ENCODE data around the gene OMG.

Gene OMG

GRCh38 chr17:31251105-31251969 is 45.7 kb downstream of the OMG start:
- TF ChIP-seq, protein P1, sequence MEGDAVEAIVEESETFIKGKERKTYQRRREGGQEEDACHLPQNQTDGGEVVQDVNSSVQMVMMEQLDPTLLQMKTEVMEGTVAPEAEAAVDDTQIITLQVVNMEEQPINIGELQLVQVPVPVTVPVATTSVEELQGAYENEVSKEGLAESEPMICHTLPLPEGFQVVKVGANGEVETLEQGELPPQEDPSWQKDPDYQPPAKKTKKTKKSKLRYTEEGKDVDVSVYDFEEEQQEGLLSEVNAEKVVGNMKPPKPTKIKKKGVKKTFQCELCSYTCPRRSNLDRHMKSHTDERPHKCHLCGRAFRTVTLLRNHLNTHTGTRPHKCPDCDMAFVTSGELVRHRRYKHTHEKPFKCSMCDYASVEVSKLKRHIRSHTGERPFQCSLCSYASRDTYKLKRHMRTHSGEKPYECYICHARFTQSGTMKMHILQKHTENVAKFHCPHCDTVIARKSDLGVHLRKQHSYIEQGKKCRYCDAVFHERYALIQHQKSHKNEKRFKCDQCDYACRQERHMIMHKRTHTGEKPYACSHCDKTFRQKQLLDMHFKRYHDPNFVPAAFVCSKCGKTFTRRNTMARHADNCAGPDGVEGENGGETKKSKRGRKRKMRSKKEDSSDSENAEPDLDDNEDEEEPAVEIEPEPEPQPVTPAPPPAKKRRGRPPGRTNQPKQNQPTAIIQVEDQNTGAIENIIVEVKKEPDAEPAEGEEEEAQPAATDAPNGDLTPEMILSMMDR (conservative IDR thresholded peaks at IDR 0.05; ENCODE audit: low read length), result no peak
- DNase-seq (ENCODE audit: low read depth), result no peak
- H3K4me3 ChIP-seq (ENCODE audit: low read length), result no peak overlapping the region

DNA sequence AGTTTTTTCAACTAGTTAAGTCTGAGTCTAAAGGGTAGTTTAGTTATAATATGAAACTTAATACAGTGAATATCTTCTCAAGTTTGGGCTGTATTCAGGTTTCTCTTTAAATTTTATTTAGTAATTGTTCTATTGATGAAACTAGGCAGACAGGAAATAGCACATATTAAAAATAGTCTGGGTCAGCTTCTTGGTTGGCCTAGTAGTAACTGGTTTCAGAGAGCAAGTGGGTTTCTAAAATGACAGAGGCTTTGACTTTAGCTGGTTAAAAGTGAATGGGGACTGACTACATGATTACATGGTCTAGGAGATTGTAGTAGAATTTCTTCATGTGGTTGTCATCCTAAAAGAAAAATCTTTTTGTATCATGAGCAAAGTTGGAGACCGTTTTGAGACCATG is 46.8 kb downstream of the OMG start:
- H3K4me3 ChIP-seq (ENCODE audit: low read length), result no peak overlapping the region
- TF ChIP-seq, protein P1 (conservative IDR thresholded peaks at IDR 0.05; ENCODE audit: low read length), result no peak
- no peak for DNase-seq (ENCODE audit: low read depth)

- no peak overlapping the region for H3K4me3 ChIP-seq (ENCODE audit: low read length)
- DNase-seq (ENCODE audit: low read depth), result no peak
- TF ChIP-seq, protein P1 (conservative IDR thresholded peaks at IDR 0.05; ENCODE audit: low read length), result no peak
Observed at GRCh38 chr17:31249835-31250141, 47.3 kb downstream of the OMG start.

GRCh38 chr17:31248986-31249834 is 47.8 kb downstream of the OMG start:
- no peak overlapping the region for H3K4me3 ChIP-seq (ENCODE audit: low read length)
- TF ChIP-seq, protein P1 (conservative IDR thresholded peaks at IDR 0.05; ENCODE audit: low read length), result no peak
- peak; percentile 74 for DNase-seq (ENCODE audit: low read depth)

All from AG10803 (cell line).